Heart right ventricle (tissue), 16 donors: ENCODE results near the gene TBC1D24. TPM values are rescaled to one million over a fixed set of nuclear protein-coding genes. Genes with fewer than 3 reads are reported as not detected.

Experiments
- ATAC-seq, 8 donors: fragments of 200-7000 bp; cut with Tn5 transposase; one replicate each; pipeline ENCODE4 v1.9.1; 2020; ENCODE audit warnings: mild to moderate bottlenecking in 8 of 8, moderate library complexity in 8 of 8, moderate number of reproducible peaks in 1 of 8
- DNase-seq, 2 donors: peaks; one replicate each; pipeline ENCODE4 v3.0.0-alpha.2; 2020
- H3K27ac ChIP-seq, 10 donors: fragments of 200-600 bp; sonication (generic) in 2 of 10; one replicate each; pipeline versions ENCODE4 v1.5.0 to v1.8.0; 2020 to 2022; ENCODE audit warnings: mild to moderate bottlenecking in 3 of 10
- H3K27me3 ChIP-seq, 7 donors: fragments of 200-600 bp; one replicate each; pipeline ENCODE4 v1.8.0; 2021 to 2022; ENCODE audit warnings: mild to moderate bottlenecking in 2 of 7
- H3K36me3 ChIP-seq, 9 donors: fragments of 200-600 bp; sonication (generic) in 1 of 9; one replicate each; pipeline versions ENCODE4 v1.5.0 to v1.8.0; 2020 to 2022; ENCODE audit warnings: mild to moderate bottlenecking in 2 of 9
- H3K4me1 ChIP-seq, 9 donors: fragments of 200-600 bp; sonication (generic) in 1 of 9; one replicate each; pipeline versions ENCODE4 v1.5.0 to v1.8.0; 2020 to 2022; ENCODE audit warnings: mild to moderate bottlenecking in 4 of 9
- H3K4me3 ChIP-seq, 10 donors: fragments of 200-600 bp; sonication (generic) in 2 of 10; one replicate each; pipeline versions ENCODE4 v1.5.0 to v1.8.0; 2020 to 2022; ENCODE audit warnings: mild to moderate bottlenecking in 7 of 10, moderate library complexity in 2 of 10
- H3K9me3 ChIP-seq, 11 donors: fragments of 200-600 bp in 10 of 11; sonication (generic) in 2 of 11; one replicate each; pipeline versions ENCODE4 v1.5.0 to v1.8.0; 2013 to 2022; ENCODE audit warnings: mild to moderate bottlenecking in 2 of 11, control low read depth in 1 of 11, moderate library complexity in 1 of 11
- WGBS, 2 donors: extraction: QIAGEN DNeasy Blood & Tissue Kit; methylation state at CpG; one replicate each; pipeline ENCODE4 v1.1.7; 2013; ENCODE audit warnings: inconsistent platforms in 1 of 2; 5-methylcytosine and 5-hydroxymethylcytosine counted together
- intact Hi-C, 10 donors: fragments of 100-400 bp; cut with DNase I; formaldehyde crosslinking; loops; one replicate each; pipeline versions ENCODE4 v1.11.1 to v1.14.2; 2022
- polyA plus RNA-seq, 2 donors: library from polyadenylated mRNA; stranded (reverse); fragments of 200-250 nt; gene quantifications; one replicate each; pipeline ENCODE4 v1.2.3, GENCODE V29; 2013
- total RNA-seq, 10 donors: library from RNA; stranded (reverse); fragmentation: NEBNext Ultra II Directional in 3 of 10; extraction: Animal tissue kit (Norgen Biotek cat#: 25700) in 3 of 10; gene quantifications; one replicate each; pipeline versions ENCODE4 v1.2.1 to v1.2.4, GENCODE V29; 2021 to 2023
- TF ChIP-seq, protein P1 (sequence below), 9 donors: fragments of 200-600 bp; sonication (generic) in 2 of 9; IDR thresholded peaks; one replicate each; pipeline versions ENCODE4 v1.5.0 to v1.8.0; 2021 to 2022; ENCODE audit warnings: antibody characterized with exemption in 9 of 9, mild to moderate bottlenecking in 5 of 9, moderate library complexity in 1 of 9
- donor health status: Arrhythmogenic right ventricular cardiomyopathy.
- donor health status: ischemic (EF 13 %, LVEDD 7.1; RV severe dilation, severe dysfunction).
- donor health status: healthy with polysubstance abuse.
- donor health status: DM: no; HTN: yes; CAD: no.
- donor health status: DM: no; HTN: no; CAD: no.
- donor health status: ischemic (EF 25% LVEDD 6.9; RV normal size, moderate dysfunction).
- donor health status: ischemic (EF 25% LVEDD 5.7; RV mildly dilated, moderate dysfunction).
- donor health status: healthy.
- donor health status: DM: yes; HTN: yes; CAD: no.
- donor health status: Ischemic cardiomyopathy.
- donor health status: ischemic (EF 35%, LVEDD 5.7; RV mildly dilated, moderate dysfunction).
- donor health status: nonischemic (EF 11% LVEDD 7.7; RV severe dilation, severe dysfunction).
- donor health status: DM: yes; HTN: yes; CAD: no.
- donor health status: PGD.
- donor health status: ischemic (EF 29% LVEDD 5.4; RV normal size, mild dysfunction).
- donor health status: nonischemic (EF 23%, LVEDD 6.1; RV moderate dilation, normal function).

The TBC1D24 gene
- total and polyA plus RNA-seq, 12 donors, result 3.4 to 14.9 (median 9.0) TPM

DNA sequence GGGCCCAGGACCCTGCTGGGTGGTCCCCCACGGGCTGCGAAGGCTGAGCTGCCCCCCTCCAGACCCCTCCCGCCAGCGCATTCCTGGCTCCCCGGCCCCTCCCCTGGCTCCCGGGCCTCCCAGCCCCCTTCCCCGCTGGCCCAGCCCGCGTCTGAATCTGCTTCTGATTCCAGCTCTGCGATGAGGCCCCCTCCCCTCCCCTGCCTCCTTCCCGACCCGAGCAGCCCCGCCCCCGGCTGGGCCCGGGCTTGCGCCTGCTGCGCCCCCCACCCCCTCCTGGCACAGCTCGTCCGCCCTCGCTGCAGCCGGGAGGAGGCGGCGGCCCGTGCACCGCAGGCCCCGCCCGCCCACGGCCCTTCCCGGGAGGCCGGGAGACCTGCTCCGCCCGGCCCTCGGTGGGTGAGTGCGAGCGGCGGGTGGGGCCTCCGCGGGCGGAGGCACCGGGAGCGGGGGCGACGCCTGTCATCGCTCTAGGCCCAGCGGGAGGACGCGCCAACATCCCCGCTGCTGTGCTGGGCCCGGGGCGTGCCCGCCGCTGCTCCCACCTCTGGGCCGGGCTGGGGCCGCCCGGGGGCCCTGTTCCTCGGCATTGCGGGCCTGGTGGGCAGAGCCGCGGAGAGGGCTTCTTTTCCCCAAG is 3.8 kb upstream of the TBC1D24 start, which contains the start of gene NTN3:
NTN3 (plus strand) TSS at position 282 of the 637 bp plus-strand sequence. CDS start 405 bp downstream, outside the sequence.
- Histone ChIP-seq H3K36me3 (no peaks in the 10 kb centered on the region), H3K4me3 (peak within 1 kb of the TSS in 8 of 10 donors; percentile 2 to 39 (median 26)), H3K4me1 (peaks cover 27 to 70% (median 61%) of the 10 kb centered on the region in 9 donors), H3K9me3 (no peaks in the 10 kb centered on the region), H3K27me3 (peaks cover 11 to 67% (median 42%) of the 10 kb centered on the region in 7 donors), H3K27ac (no peak within 1 kb of the TSS)
- ATAC-seq (no peak), DNase-seq (no peak)
- 1% methylated on average over 35 to 59 of the region's 59 CpGs for WGBS, 2 donors
- TF ChIP-seq, protein P1, sequence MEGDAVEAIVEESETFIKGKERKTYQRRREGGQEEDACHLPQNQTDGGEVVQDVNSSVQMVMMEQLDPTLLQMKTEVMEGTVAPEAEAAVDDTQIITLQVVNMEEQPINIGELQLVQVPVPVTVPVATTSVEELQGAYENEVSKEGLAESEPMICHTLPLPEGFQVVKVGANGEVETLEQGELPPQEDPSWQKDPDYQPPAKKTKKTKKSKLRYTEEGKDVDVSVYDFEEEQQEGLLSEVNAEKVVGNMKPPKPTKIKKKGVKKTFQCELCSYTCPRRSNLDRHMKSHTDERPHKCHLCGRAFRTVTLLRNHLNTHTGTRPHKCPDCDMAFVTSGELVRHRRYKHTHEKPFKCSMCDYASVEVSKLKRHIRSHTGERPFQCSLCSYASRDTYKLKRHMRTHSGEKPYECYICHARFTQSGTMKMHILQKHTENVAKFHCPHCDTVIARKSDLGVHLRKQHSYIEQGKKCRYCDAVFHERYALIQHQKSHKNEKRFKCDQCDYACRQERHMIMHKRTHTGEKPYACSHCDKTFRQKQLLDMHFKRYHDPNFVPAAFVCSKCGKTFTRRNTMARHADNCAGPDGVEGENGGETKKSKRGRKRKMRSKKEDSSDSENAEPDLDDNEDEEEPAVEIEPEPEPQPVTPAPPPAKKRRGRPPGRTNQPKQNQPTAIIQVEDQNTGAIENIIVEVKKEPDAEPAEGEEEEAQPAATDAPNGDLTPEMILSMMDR (IDR thresholded peaks at IDR 0.05), result no peak
- intact Hi-C loops, result no loop called here

DNA sequence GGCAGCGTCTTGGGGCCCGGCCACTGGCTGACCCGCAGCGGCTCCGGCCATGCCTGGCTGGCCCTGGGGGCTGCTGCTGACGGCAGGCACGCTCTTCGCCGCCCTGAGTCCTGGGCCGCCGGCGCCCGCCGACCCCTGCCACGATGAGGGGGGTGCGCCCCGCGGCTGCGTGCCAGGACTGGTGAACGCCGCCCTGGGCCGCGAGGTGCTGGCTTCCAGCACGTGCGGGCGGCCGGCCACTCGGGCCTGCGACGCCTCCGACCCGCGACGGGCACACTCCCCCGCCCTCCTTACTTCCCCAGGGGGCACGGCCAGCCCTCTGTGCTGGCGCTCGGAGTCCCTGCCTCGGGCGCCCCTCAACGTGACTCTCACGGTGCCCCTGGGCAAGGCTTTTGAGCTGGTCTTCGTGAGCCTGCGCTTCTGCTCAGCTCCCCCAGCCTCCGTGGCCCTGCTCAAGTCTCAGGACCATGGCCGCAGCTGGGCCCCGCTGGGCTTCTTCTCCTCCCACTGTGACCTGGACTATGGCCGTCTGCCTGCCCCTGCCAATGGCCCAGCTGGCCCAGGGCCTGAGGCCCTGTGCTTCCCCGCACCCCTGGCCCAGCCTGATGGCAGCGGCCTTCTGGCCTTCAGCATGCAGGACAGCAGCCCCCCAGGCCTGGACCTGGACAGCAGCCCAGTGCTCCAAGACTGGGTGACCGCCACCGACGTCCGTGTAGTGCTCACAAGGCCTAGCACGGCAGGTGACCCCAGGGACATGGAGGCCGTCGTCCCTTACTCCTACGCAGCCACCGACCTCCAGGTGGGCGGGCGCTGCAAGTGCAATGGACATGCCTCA is 3.1 kb upstream of the TBC1D24 start:
- ATAC-seq (no peak), DNase-seq (no peak)
- Histone ChIP-seq H3K4me1 (peaks cover 27 to 72% (median 61%) of the 10 kb centered on the region in 9 donors), H3K27me3 (peaks cover 11 to 67% (median 42%) of the 10 kb centered on the region in 7 donors), H3K27ac (no peak overlapping the region), H3K9me3 (no peaks in the 10 kb centered on the region), H3K36me3 (no peaks in the 10 kb centered on the region), H3K4me3 (peak overlapping the region in 8 of 10 donors; percentile 2 to 39 (median 26))
- WGBS, 2 donors, result 35 to 39% methylated on average over 61 of the region's 61 CpGs
- TF ChIP-seq, protein P1 (IDR thresholded peaks at IDR 0.05), result no peak
- intact Hi-C loops, result no loop called here

DNA sequence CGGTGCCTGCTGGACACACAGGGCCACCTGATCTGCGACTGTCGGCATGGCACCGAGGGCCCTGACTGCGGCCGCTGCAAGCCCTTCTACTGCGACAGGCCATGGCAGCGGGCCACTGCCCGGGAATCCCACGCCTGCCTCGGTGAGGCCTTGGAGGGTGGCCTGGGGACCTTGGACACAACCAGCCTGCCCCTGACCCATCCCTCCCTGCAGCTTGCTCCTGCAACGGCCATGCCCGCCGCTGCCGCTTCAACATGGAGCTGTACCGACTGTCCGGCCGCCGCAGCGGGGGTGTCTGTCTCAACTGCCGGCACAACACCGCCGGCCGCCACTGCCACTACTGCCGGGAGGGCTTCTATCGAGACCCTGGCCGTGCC is 2.5 kb upstream of the TBC1D24 start:
- TF ChIP-seq, protein P1 (IDR thresholded peaks at IDR 0.05), result no peak
- no peaks in the 10 kb centered on the region for H3K9me3 ChIP-seq
- ATAC-seq (no peak), DNase-seq (no peak)
- no peak overlapping the region for H3K27ac ChIP-seq
- no peak overlapping the region for H3K4me3 ChIP-seq
- no peaks in the 10 kb centered on the region for H3K36me3 ChIP-seq
- peaks cover 27 to 68% (median 59%) of the 10 kb centered on the region in 9 donors for H3K4me1 ChIP-seq
- WGBS, 2 donors, result 95 to 96% methylated on average over 27 of the region's 27 CpGs
- H3K27me3 ChIP-seq, result peaks cover 11 to 62% (median 42%) of the 10 kb centered on the region in 7 donors
- intact Hi-C loops, result no loop called here

DNA sequence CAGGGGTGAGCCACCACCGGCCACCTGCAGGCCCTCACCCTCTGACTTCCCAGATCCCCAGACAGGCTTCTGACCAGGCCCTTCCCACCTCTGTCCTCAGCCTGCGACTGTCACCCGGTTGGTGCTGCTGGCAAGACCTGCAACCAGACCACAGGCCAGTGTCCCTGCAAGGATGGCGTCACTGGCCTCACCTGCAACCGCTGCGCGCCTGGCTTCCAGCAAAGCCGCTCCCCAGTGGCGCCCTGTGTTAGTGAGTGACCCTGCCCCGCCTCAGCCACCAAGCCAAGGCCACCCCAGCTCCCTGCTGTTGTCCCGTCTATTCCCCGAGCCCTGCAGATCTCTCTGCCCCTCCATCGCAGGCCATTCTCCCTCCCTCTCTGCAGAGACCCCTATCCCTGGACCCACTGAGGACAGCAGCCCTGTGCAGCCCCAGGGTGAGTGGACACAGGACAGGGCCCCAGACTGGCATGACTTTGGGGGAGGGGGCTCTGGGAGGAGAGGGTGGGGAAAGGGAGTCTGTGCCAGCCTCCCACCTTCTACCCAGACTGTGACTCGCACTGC is 2.0 kb upstream of the TBC1D24 start:
- H3K4me1 ChIP-seq, result peaks cover 27 to 66% (median 55%) of the 10 kb centered on the region in 9 donors
- no peak overlapping the region for H3K27ac ChIP-seq
- WGBS, 2 donors, result 89 to 91% methylated on average over 13 to 14 of the region's 14 CpGs
- intact Hi-C loops, result no loop called here
- no peak overlapping the region for H3K4me3 ChIP-seq
- no peak for DNase-seq
- ATAC-seq, result no peak
- H3K9me3 ChIP-seq, result no peaks in the 10 kb centered on the region
- H3K36me3 ChIP-seq, result no peaks in the 10 kb centered on the region
- TF ChIP-seq, protein P1 (IDR thresholded peaks at IDR 0.05), result no peak
- peaks cover 11 to 57% (median 42%) of the 10 kb centered on the region in 7 donors for H3K27me3 ChIP-seq
